Upper lobe of right lung (tissue), 1 donor: ENCODE measurements around the gene SULT2B1. TPM values are rescaled to one million over a fixed set of nuclear protein-coding genes. Genes with fewer than 3 reads are reported as not detected.

Experiments used
- ATAC-seq: fragments of 200-7000 bp; cut with Tn5 transposase; one replicate; pipeline ENCODE4 v1.9.1; 2020; ENCODE audit warnings: mild to moderate bottlenecking, moderate library complexity
- DNase-seq: peaks from one replicate; pipeline ENCODE4 v3.0.0-alpha.2; 2020
- H3K27ac ChIP-seq: fragments of 200-600 bp; one replicate; pipeline ENCODE4 v1.8.0; 2022
- H3K27me3 ChIP-seq: fragments of 200-600 bp; one replicate; pipeline ENCODE4 v1.8.0; 2022; ENCODE audit warnings: mild to moderate bottlenecking
- H3K36me3 ChIP-seq: fragments of 200-600 bp; one replicate; pipeline ENCODE4 v1.8.0; 2022
- H3K4me1 ChIP-seq: fragments of 200-600 bp; one replicate; pipeline ENCODE4 v1.8.0; 2022
- H3K4me3 ChIP-seq: fragments of 200-600 bp; one replicate; pipeline ENCODE4 v1.8.0; 2022; ENCODE audit warnings: mild to moderate bottlenecking
- H3K9me3 ChIP-seq: fragments of 200-600 bp; one replicate; pipeline ENCODE4 v1.8.0; 2022
- CTCF ChIP-seq: fragments of 200-600 bp; IDR thresholded peaks from one replicate; pipeline ENCODE4 v1.8.0; 2022; ENCODE audit warnings: antibody characterized with exemption
- intact Hi-C: fragments of 100-400 bp; cut with DNase I; formaldehyde crosslinking; loops from one replicate; pipeline ENCODE4 v1.11.0; 2022
- total RNA-seq: library from RNA; stranded (reverse); fragmentation: NEBNext Ultra II Directional; extraction: Animal tissue kit (Norgen Biotek cat#: 25700); gene quantifications from one replicate; pipeline ENCODE4 v1.2.1, GENCODE V29; 2021
- donor health status: DM: no; HTN: yes; CAD: no; lungs with severe emphysema.

SULT2B1 gene
- total RNA-seq, 1 donor from 2014 or later: 20.4 TPM

- Histone ChIP-seq H3K27me3 (no peaks in the 10 kb centered on the region), H3K4me1 (peaks cover 16% of the 10 kb centered on the region), H3K9me3 (no peaks in the 10 kb centered on the region), H3K36me3 (no peaks in the 10 kb centered on the region), H3K4me3 (no peak overlapping the region), H3K27ac (no peak overlapping the region)
- intact Hi-C loops: no loop called here
- ATAC-seq: no peak
- TF ChIP-seq CTCF: no peak
- no peak for DNase-seq
Observed at GRCh38 chr19:48639483-48640375, 87.8 kb downstream of the SULT2B1 start.

- Histone ChIP-seq H3K27me3 (no peaks in the 10 kb centered on the region), H3K4me3 (no peak overlapping the region), H3K4me1 (peaks cover 20% of the 10 kb centered on the region), H3K36me3 (no peaks in the 10 kb centered on the region), H3K9me3 (no peaks in the 10 kb centered on the region), H3K27ac (no peak overlapping the region)
- intact Hi-C loops: no loop called here
- no peak for ATAC-seq
- no peak for DNase-seq
- TF ChIP-seq CTCF: no peak
Observed at GRCh38 chr19:48641850-48642249, 89.9 kb downstream of the SULT2B1 start.

GRCh38 chr19:48642862-48643261 lies 90.9 kb downstream of the SULT2B1 start:
- no peak overlapping the region for H3K4me3 ChIP-seq
- no peak for DNase-seq
- H3K36me3 ChIP-seq: no peaks in the 10 kb centered on the region
- no peak for TF ChIP-seq CTCF
- no peaks in the 10 kb centered on the region for H3K27me3 ChIP-seq
- no peak for ATAC-seq
- no peak overlapping the region for H3K27ac ChIP-seq
- intact Hi-C loops: no loop called here
- H3K4me1 ChIP-seq: peaks cover 20% of the 10 kb centered on the region
- no peaks in the 10 kb centered on the region for H3K9me3 ChIP-seq

GRCh38 chr19:48644355-48644754 lies 92.4 kb downstream of the SULT2B1 start:
- no peaks in the 10 kb centered on the region for H3K9me3 ChIP-seq
- no peak overlapping the region for H3K4me3 ChIP-seq
- H3K27ac ChIP-seq: no peak overlapping the region
- intact Hi-C loops: no loop called here
- H3K4me1 ChIP-seq: peaks cover 17% of the 10 kb centered on the region
- H3K36me3 ChIP-seq: no peaks in the 10 kb centered on the region
- TF ChIP-seq CTCF: no peak
- DNase-seq: no peak
- no peaks in the 10 kb centered on the region for H3K27me3 ChIP-seq
- ATAC-seq: no peak

- Histone ChIP-seq H3K27me3 (no peaks in the 10 kb centered on the region), H3K27ac (peak overlapping the region; percentile 66), H3K36me3 (no peaks in the 10 kb centered on the region), H3K9me3 (no peaks in the 10 kb centered on the region), H3K4me3 (peak overlapping the region; percentile 56), H3K4me1 (peaks cover 21% of the 10 kb centered on the region)
- TF ChIP-seq CTCF: no peak
- ATAC-seq: peak; percentile 82
- peak; percentile 78 for DNase-seq
- intact Hi-C loops: no loop called here
Observed at GRCh38 chr19:48644839-48645619, 93.1 kb downstream of the SULT2B1 start.
